Measurements from ENCODE around the gene YWHAH.
A peak's percentile ranks its signal among the peaks of the same experiment; 100 is the strongest.

Gene YWHAH

DNA sequence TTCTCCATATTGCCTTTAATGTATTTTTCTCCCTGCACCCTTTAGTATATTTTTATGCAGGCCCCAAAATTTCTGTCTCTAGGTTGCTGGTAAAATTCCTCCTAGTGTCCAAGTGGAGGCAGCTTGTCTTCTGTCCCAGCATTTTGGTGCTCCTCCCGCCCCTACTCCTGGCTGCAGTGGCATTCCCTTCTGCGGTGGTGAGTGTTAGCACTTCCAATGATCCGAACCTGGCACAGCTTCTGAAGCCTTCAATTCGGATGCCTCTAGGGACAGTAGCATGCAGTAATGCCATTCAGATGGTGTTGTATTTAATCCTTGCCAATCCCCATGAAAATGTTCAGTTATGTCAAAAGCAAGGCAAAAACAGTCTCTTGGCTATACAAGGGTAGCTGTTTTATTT lies 5.9 kb downstream of the YWHAH start:
- DNase-seq (ENCODE audit: low read depth in 2 of 2), result no peak

DNA sequence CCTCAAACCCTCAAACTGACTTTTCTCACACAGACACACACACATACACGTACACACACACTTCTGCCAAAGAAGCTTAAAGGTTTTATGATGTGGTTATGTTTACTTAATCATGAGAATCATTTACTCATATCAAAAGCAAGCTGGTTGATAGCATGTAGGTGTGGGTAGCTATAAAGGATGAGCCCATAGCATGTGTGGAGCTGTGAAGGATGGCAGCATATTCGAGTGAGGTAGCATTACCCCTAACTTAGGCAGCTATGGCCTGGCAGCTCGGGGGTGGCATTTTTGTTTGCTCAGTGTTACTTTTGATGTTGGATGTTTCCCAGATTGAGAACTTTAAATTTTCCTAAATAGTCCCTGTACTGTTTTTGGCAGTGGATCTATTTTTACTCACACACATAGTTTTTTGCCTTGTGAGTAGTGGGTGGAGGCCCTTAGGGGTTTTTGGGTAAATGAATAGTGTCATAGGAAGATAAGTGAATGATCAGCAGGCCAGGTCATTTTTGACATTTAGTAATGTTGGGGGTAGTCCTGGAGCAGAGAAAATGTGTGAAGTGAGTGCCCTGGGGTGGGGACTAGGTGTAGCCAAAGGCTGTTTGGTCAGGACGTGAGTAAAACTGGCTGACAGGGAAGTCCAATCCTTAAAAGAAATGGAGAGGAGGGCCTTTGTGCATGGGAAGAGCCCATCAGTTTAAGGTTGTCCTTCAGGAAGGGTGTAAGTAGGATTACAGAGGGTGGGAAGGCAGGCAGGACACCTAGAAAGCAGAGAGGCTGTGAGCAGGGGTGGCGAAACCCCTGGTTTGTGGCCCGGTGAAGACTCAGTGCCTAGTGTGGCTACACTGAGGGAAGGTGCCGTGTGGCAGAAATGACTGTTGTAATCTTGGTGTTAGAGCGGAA lies 7.1 kb downstream of the YWHAH start:
- no peak for DNase-seq (ENCODE audit: low read depth in 2 of 2)

DNA sequence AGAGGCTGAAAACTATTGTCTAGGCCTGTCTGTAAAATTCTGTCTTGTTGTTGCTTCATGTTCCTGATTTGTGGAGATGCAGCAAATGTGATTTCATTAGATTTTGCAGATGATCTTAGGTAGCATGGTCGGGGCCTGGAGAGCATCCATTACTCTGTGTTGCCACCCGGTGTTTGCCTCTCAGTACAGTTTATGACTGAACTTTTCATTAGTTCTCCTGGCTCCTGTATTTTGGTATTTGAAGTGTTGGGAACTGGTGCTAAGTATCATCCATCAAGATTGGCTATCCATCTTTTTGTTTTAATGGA lies 7.7 kb downstream of the YWHAH start:
- DNase-seq (ENCODE audit: low read depth in 2 of 2), result no peak

DNA sequence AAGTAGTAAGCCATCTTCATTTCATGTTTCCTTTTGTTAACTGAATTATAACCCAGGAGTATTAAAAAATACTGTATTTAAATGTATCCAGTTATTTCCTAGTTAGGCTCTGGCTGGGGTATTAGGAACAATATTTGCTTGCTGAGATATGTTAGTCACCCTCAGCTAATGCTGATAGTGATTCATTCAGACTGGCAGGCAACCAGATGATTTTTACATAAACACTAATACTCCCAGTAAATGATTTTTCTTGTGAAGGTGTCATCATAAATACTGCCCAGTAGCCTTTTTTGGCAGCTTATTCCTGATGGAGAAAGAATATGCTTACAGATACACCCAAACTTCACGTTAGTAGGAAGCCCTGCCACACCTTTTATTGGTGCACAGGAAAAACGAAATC lies 8.1 kb downstream of the YWHAH start:
- DNase-seq (ENCODE audit: low read depth in 2 of 2), result no peak

DNA sequence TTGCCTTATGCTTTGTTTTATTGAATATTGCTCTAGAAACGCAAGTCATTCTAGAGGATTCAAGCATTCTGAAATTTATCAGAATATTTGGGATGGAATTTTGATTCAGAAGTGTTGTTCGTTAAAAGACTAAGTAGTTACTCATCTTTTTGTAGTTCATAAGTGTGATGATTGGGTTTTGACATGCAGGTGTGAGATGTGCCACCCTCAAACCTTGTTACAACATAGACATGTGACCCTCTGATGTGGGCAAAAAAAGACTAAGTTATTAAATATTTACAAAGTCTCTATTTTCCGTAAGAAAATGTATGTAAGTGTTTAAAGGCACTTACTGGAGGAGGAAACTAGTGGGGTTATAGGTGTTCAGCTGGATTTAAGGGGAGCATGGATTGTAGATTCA lies 8.9 kb downstream of the YWHAH start:
- no peak for DNase-seq (ENCODE audit: low read depth in 2 of 2)

DNA sequence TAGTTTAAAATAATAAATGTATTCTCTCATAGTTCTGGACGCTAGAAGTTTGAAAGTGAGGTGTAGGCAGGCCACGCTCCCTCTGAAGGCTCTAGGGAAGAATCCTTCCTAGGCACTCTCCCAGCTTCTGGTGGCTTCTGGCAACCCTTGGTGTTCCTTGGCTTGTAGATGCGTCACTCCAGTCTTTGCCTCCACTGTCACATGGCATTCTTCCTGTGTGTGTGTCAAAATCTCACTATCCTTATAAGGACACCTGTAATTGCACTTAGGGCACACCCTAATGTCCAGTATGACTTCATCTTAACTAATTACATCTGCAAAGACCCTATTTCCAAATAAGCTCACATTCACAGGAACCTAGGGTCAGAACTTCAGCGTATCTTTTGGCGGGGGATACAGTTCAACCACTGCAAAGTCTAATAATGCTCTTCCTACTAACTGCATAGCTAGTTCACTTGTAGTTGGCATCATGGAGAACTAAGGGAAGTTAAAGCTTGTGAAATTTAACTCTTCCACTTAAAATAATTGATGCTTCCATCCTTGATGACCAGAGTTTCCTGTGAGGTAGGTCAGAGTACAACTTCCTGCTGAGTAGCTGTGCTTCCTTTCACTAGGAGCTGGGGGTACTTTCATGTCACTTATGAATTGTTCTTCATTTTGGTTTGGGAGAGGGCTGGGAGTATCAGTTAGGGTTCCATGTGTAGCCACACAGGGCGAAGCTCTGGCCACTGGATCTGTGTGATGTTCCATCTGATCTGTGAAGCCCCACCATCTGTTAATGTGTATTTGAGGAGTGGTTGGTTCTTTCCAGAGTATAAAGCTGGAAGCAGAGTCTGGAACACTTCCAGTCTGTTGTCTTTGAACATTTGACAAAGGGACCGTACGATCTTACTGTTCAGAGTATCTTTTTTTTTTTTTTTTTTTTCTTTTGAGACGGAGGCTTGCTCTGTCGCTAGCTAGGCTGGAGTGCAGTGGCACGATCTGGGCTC lies 10.5 kb downstream of the YWHAH start:
- DNase-seq (ENCODE audit: low read depth in 2 of 2), result no peak

DNA sequence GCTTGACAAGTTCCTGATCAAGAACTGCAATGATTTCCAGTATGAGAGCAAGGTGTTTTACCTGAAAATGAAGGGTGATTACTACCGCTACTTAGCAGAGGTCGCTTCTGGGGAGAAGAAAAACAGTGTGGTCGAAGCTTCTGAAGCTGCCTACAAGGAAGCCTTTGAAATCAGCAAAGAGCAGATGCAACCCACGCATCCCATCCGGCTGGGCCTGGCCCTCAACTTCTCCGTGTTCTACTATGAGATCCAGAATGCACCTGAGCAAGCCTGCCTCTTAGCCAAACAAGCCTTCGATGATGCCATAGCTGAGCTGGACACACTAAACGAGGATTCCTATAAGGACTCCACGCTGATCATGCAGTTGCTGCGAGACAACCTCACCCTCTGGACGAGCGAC lies 12.0 kb downstream of the YWHAH start:
- DNase-seq (ENCODE audit: low read depth in 2 of 2), result no peak

DNA sequence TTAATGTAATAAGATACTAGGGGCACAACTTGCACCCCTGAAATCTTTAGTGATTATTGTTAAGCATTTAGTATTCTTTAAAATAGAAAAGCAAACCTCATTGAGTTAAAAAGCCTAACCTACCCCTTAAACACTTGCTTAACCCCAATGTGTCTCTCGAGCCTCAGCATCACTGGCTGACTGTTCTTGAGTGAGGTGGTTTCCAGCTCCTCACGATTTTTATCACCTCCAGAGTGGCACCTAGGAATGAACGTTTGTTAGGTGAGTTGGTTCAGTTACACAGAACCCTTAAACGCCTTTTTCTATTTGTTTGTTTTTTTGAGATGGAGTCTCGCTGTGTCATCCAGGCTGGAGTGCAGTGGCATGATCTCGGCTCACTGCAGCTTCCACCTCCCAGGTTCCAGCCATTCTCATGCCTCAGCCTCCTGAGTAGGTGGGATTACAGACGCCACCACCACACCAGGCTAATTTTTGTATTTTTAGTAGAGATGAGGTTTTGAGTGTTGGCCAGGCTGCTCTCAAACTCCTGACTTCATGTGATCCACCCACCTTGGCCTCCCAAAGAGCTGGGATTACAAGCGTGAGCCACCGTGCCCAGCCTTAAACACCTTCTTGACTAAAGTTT lies 13.7 kb downstream of the YWHAH start:
- no peak for DNase-seq (ENCODE audit: low read depth in 2 of 2)

DNA sequence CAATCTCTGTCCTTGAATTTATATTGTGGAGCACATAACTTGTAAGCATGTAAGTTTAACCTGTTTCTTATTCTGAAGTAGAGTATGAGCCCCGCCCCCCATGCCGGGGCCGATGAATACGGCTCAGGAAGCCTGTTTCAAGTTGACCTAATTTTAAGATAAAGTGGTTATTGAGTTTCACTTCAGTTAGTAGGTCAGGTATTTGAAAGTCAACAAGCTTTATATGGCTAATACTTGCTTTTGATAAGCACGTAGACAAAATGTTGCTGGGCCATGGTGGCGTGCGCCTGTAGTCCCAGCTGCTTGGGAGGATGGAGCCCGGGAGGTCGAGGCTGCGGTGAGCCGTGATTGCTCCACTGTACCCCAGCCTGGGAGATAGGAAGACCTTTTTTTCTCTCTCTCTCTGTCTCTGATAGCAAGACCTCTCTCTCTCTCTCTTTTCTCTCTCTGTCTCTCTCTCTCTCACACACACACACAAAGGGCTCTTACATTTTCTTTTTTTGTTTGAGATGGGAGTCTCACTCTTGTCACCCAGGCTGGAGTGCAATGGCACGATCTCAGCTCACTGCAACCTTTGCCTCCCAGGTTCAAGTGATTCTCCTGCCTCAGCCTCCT lies 14.4 kb downstream of the YWHAH start:
- no peak for DNase-seq (ENCODE audit: low read depth in 2 of 2)

DNA sequence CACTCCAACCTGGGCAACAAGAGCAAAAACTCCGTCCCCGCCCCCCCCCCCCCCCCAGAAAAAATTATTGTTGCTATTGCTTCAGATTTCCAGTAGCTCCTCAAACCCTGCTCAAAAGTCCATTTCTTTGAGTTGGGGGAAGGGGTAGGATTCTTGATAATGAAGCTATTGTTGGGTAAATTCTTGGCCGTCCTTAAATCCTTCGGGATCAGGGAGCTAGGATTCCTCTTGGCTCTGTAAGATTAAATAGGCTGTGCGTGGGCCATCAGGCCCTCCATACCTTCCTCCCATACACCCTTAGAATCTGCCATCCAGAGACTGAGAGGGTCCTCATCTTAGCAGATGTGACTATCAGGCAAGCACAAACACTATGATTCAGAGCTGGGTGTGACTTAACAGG lies 16.4 kb downstream of the YWHAH start:
- no peak for DNase-seq (ENCODE audit: low read depth in 2 of 2)

DNA sequence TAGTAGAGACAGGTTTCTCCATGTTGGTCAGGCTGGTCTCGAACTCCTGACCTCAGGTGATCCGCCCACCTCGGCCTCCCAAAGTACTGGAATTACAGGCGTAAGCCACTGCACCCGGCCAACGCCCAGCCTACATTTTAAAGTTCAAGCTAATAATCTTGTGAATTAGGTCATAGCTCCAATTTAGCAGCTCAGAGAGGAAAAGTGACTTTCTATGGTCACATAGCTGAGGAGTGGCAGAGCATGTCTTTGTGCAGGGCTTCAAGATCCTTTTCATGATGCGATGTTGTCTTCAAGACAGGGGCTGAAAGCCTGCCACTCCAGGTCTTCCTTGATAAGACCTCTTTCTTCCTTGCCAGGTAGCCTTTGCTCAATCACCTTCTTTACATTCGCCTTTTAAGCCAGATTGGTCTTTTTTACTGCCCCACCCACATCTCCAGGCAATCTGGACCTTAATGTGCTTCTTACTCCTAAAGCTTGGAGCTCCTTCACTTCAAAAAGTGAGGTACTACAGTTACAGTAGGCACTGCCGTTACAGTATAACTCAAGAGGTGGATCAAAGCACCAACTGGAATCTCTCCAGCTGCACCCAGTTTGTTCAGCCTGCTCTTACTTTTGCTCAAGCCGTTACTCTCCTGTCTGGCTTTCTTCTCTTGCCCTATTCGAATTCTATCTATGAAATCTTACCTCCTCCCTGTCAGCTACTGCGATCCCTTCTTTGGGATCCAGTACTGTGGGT lies 18.2 kb downstream of the YWHAH start:
- DNase-seq (ENCODE audit: low read depth in 2 of 2), result no peak

DNA sequence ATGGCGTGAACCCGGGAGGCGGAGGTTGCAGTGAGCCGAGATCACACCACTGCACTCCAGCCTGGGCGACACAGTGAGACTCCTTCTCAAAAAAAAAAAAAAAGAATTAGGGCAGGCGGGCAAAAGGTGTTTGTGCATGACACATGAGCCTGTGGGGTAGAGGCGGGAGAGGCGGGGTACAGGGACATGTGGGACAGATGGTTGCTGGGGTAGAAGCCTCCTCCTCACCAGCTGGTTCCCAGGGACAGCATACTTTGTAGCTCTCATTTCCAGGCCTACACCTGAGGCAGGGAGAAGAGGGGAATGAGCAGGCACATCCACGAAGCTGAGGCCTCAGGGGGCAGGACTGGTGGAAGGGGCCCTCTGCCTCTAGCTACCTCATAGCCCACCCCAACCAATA lies 23.7 kb downstream of the YWHAH start:
- DNase-seq (ENCODE audit: low read depth in 2 of 2), result no peak

DNA sequence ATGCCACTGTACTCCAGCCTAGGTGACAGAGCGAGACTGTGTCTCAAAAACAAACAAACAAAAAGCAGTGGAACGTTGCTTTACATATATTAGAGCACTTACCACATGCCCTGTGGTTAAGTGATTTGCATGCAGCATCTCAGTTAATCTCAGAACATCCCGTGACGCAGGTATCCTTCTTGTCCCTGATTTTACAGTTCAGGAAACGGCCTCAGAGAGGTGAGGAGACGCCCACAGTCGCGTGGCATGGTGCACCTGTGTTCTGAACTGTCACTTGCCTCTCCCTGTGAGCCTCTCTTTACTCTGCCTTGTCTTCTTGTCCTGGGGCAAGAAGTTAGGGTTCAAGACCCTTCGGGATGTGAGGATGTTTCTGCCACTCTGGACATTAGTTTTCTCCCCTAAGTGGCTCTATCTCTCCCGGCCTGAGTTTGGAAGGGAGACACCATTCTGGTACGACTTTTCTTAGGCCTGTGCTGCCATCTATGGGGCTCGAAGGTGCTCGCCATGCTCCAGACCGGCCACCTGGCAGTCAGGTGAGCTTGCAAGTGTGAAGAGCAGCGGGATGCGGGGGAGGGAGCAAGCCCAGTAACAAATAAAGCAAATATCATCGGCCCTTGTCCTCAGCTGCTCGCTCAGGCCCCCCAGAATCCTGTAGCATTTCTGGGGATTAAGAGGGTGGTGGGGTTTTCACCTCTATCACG lies 25.6 kb downstream of the YWHAH start:
- DNase-seq (ENCODE audit: low read depth in 2 of 2), result peak in 1 of 2 donors; percentile 40

DNA sequence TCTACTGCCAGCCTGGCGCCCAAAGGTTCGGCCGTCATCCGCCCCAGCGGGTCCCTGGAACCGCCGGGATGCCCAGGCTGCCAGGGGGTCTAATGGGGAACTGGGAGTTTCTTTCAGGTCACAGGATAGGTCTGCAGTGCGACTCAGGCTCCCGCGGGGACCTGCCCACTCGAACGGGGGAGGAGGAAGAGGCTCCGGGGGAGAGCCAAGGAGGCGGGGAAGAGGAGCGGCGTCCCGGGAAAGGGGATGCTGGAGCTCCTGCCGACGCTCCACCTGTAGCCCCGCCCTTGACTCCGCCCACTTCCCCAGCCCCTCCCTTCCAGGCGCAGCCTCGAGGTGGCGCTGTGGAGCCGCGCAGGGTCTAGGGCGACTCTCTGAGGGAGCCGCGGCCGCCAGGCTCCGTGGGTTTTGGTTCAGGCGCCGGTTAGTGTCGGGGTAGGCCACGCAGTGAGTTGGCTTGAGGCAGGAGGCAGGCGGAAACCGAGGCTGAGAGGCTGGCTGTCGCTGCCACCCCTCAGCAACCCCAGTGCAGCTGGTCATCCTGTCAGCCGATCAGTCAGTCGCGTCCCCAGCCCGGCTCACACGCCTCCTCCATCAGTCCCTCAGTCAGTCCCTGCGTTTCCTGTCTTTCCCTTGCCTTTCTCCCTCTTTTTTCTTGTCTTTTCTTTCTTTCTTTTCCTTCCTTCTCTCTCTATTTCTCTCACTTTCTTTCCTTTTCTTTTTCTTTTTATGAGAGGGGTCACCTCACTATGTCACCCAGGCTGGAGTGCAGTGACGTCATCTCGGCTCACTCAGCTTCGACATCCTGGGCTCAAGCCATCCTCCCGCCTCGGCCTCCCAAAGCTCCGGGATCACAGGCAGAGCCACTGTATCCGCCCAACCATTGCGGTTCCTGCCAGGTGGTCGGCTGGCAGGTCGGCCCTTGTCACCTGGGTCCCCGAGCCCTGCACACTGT lies 26.4 kb downstream of the YWHAH start:
- DNase-seq (ENCODE audit: low read depth in 2 of 2), result peak; percentile 69 to 75

DNA sequence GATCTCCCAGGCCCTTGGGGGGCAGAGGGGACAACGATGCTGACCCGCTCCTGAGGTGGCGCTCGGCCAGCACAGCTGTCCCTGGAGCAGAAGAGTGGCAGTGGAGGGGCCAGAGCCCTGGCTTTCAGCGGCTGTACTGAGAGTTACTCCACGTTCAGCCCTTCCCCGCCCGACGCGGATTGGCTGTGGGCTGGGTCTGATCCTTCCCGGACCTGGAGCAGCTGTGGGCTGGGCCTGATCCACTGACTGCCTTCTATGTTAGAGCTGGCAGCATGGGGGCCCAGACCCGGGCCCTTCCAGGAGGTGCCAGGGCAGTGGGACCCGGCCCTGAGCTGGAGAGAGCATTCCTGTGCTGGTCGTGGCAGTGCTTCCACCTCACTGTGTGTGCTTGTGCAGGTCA lies 27.8 kb downstream of the YWHAH start:
- DNase-seq (ENCODE audit: low read depth in 2 of 2), result no peak

DNA sequence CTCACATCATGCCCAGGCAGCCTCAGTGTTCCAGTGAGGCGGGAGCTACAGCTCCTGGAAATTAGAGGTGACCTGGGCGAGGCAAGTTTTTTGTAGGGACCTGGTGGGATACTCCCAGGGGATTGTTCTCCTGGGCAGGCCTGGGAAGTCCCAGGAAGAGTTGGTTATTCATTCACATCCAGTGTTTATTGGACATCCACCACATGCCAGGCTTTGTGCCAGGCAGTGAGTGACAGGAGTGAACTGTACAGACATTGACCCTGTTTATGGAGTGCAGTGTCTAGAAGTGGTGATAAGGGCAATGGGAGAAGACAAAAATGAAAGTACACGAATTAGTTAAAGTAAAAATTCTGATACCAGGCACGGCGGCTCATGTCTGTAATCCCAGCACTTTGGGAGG lies 29.4 kb downstream of the YWHAH start:
- no peak for DNase-seq (ENCODE audit: low read depth in 2 of 2)

DNA sequence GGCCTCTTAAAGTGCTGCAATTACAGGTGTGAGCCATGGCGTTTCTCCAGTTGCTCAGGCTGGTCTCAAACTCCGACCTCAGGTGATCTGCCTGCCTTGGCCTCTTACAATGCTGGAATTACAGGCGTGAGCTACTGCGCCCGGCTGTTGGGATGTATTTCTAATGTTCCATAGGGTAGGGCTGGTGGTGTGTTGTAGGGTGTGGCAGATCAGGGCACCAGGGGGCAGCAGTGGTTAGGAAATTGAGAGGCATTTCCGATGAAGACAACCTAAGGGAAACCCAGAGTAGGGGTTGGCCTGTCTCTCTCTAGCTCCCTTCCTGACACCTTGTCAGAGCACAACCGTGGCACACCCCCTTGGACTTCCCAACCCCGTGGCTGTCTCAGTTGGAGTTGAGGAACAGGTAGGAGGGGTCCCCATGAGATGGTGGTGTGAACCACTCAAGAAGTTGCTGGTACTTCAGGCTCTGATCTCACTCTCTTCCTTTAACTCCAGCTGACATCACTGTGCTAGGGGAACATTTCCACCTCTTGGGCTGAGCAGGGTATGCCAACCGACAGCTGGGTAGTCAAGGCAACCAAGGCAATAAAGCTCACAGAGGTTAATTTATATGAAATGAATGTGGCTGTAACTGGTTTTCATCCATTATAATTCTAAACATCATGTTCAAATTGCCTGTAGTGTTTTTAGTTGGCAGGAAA lies 33.0 kb downstream of the YWHAH start:
- peak; percentile 54 to 64 for DNase-seq (ENCODE audit: low read depth in 2 of 2)

DNA sequence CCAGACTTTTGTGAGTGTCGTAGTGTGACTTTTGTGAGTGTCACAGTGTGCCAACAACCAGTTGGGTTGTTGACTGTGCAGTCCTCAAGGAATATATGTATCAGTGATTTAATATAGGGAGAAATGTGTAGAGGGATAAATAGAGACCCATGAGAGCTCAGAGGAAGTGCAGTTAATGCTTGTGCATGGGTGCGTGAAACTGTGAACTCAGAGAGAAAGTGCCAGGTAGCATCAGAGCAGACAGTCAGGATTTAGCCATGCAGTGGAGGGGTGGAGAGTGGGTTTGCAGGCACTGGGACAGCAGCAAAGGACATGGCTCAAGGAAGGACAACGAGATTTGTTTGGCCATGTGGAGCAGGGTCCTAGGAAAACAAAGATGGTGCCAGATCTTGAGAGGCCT lies 33.6 kb downstream of the YWHAH start:
- no peak for DNase-seq (ENCODE audit: low read depth in 2 of 2)

DNA sequence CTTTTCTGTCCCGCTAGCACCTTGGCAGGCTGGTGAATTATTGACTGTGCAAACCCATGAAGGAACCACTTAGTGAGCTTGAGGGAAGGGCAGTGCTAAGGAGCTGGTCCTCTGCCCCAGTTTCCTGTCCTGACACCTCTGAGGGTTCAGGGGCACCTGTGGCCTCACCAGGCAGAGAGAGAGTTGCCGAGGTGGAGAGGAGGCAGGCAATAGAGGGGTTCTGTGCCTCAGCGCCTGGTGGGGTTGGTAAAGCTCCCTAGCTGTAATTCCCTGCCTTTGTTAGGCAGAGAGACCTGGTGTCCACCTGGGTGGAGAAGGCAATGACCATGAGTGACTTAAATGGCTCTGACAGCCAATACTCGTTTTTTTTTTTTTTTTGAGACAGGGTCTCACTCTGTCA lies 36.3 kb downstream of the YWHAH start:
- no peak for DNase-seq (ENCODE audit: low read depth in 2 of 2)
